Duodenal mucosa (tissue), 2 donors: ENCODE data around the gene LZTFL1.
A peak's percentile ranks its signal among the peaks of the same experiment; 100 is the strongest.

Source experiments
- H3K27ac ChIP-seq: one replicate; pipeline ENCODE4 v1.7.0; 2013; ENCODE audit warnings: low read depth, low read length
- H3K27me3 ChIP-seq, 2 donors: one replicate each; pipeline ENCODE4 v1.7.0; 2013; ENCODE audit warnings: low read length in 2 of 2, control low read depth in 1 of 2; ENCODE audit not compliant: insufficient read depth in 2 of 2, control insufficient read depth in 1 of 2
- H3K36me3 ChIP-seq, 2 donors: one replicate each; pipeline ENCODE4 v1.7.0; 2013; ENCODE audit warnings: low read length in 2 of 2, control low read depth in 1 of 2; ENCODE audit not compliant: insufficient read depth in 2 of 2, control insufficient read depth in 1 of 2
- H3K4me1 ChIP-seq, 2 donors: one replicate each; pipeline ENCODE4 v1.7.0; 2013; ENCODE audit warnings: low read length in 2 of 2, control low read depth in 1 of 2; ENCODE audit not compliant: insufficient read depth in 2 of 2, control insufficient read depth in 1 of 2
- H3K4me3 ChIP-seq, 2 donors: one replicate each; pipeline ENCODE4 v1.7.0; 2013; ENCODE audit warnings: low read length in 2 of 2, low read depth in 1 of 2
- H3K9ac ChIP-seq, 2 donors: one replicate each; pipeline ENCODE4 v1.7.0; 2013; ENCODE audit warnings: low read length in 2 of 2, low read depth in 1 of 2
- H3K9me3 ChIP-seq, 2 donors: one replicate each; pipeline ENCODE4 v1.7.0; 2013; ENCODE audit warnings: low read length in 2 of 2, control low read depth in 1 of 2; ENCODE audit not compliant: control insufficient read depth in 1 of 2

LZTFL1 gene, protein sequence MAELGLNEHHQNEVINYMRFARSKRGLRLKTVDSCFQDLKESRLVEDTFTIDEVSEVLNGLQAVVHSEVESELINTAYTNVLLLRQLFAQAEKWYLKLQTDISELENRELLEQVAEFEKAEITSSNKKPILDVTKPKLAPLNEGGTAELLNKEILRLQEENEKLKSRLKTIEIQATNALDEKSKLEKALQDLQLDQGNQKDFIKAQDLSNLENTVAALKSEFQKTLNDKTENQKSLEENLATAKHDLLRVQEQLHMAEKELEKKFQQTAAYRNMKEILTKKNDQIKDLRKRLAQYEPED

GRCh38 chr3:45841757-45842491 is at the start of gene LZTFL1:
Gene LZTFL1 (minus strand): TSS chr3:45842119. CDS start chr3:45841991, 128 bp downstream.
- no peak within 1 kb of the TSS for H3K27ac ChIP-seq

DNA sequence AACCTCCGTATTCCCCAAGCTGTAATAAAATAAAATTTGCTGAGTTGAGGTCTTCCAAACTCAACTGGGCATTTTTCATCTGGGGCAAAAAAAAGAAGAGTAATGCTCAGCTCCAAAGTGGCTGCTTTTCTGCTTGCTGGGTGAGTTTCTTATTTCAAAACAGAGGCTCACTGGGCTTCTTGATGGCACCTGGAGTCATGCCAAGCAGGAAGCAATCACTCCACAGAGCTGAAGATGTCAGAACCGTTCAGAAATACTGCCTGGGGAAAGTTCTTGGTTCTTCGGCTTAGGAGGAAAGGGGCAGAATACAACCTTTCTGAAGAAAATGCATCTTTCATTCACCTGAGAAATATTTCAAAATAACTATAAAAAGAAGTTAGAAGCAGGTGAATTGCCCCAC is 48.5 kb upstream of the LZTFL1 start:
- Histone ChIP-seq H3K36me3 (no peaks in the 10 kb centered on the region), H3K27ac (no peak overlapping the region), H3K4me3 (peak overlapping the region; percentile 1 to 7), H3K27me3 (no peaks in the 10 kb centered on the region), H3K4me1 (peaks cover 4 to 9% of the 10 kb centered on the region in 2 donors), H3K9ac (peak overlapping the region in 1 of 2 donors; percentile 8), H3K9me3 (no peaks in the 10 kb centered on the region)

More at GRCh38 chr3:45841757-45842491, at the start of gene LZTFL1:
- no peaks in the 10 kb centered on the region for H3K36me3 ChIP-seq
- H3K27me3 ChIP-seq = no peaks in the 10 kb centered on the region
- H3K9ac ChIP-seq = peak within 1 kb of the TSS; percentile 51 to 56
- peaks cover 7 to 13% of the 10 kb centered on the region in 2 donors for H3K4me1 ChIP-seq
- peak within 1 kb of the TSS; percentile 84 to 88 for H3K4me3 ChIP-seq
- H3K9me3 ChIP-seq = no peaks in the 10 kb centered on the region

- Histone ChIP-seq H3K9me3 (no peaks in the 10 kb centered on the region), H3K4me3 (no peak overlapping the region), H3K9ac (no peak overlapping the region), H3K27ac (no peak overlapping the region), H3K36me3 (no peaks in the 10 kb centered on the region), H3K4me1 (peaks cover 0 to 8% of the 10 kb centered on the region in 2 donors), H3K27me3 (no peaks in the 10 kb centered on the region)
Observed at GRCh38 chr3:45889337-45889736, 47.4 kb upstream of the LZTFL1 start.

DNA sequence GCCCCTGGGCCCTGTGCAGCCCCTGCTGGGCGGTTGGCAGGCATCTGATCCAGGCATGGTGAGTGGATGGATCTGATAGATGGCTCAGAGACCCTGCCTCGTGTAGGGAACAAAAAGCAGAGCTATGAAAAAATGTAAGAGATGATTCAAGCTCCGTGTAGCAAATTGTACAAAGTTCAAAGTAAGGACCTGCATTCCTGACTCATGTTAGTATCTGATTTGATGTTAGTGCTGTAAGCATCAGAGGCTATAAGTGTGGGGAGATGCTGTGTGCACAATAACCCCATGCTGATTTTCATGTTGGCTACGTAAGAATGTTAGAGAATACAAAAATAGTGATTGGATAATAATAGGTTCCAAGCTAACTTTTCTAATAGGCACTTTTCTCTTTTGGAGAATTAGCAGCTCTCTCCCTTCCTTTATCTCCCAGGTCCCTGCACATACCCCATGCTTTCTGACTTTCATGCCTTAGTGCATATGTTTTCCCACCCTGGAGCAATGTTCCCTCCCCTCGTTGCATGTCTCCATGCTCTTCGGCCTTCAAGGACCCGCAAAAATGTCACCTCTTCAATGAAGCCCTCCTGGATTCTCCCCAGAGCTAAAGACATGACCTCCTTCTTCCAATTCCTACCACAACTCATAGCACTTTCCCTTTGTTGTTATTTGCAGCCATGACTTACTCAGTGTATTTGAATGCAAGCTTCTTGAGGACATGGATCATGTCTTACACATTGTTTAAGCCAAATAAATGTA is 46.0 kb upstream of the LZTFL1 start:
- no peaks in the 10 kb centered on the region for H3K27me3 ChIP-seq
- H3K27ac ChIP-seq = no peak overlapping the region
- H3K9me3 ChIP-seq = no peaks in the 10 kb centered on the region
- no peaks in the 10 kb centered on the region for H3K36me3 ChIP-seq
- peak overlapping the region in 1 of 2 donors; percentile 43 for H3K4me3 ChIP-seq
- H3K4me1 ChIP-seq = peaks cover 0 to 5% of the 10 kb centered on the region in 2 donors
- H3K9ac ChIP-seq = no peak overlapping the region

GRCh38 chr3:45887285-45887684 is 45.4 kb upstream of the LZTFL1 start:
- Histone ChIP-seq H3K27me3 (no peaks in the 10 kb centered on the region), H3K4me3 (peak overlapping the region in 1 of 2 donors; percentile 43), H3K9me3 (no peaks in the 10 kb centered on the region), H3K9ac (peak overlapping the region in 1 of 2 donors; percentile 22), H3K36me3 (no peaks in the 10 kb centered on the region), H3K27ac (no peak overlapping the region), H3K4me1 (peaks cover 0 to 5% of the 10 kb centered on the region in 2 donors)

DNA sequence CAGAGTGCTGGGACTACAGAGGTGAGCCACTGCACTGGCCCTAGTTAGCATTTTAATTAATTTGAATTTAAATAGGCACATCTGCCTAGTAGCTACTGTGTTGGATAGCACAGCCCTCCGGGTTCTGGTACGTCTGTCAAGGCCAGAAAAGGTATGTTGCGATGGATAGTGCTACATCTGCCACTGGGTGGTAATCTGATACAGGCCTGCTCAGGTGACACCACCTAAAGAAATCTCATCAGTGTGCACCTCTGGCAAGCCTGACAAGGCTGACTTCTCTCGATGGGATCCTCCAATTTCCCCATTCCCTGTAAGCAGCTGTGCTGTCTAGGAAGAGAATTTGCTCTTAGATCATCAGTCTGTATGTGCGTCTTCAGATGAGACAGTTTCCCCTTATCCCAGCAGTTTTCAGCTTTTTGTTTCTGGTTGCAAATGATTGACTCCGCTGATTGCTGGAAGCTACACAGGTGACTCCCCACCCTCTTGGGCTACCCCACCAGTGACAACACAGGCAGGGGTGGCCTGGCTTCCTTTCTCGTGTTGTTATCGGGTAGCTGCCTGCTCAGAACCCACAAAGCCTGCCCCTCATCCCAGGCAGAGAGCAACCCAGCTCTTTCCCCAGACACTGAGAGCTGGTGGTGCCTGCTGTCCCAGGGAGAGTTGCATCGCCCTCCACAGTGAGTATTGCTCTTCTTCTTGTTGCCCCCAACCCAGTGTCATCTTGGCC is 44.2 kb upstream of the LZTFL1 start, which contains the start of gene CCR9:
TSS of gene CCR9 (plus strand) at position 565 of the 727 bp plus-strand sequence. CDS start 8,391 bp downstream, outside the sequence.
- Histone ChIP-seq H3K9me3 (no peaks in the 10 kb centered on the region), H3K36me3 (no peaks in the 10 kb centered on the region), H3K4me1 (peaks cover 0 to 5% of the 10 kb centered on the region in 2 donors), H3K4me3 (peak within 1 kb of the TSS in 1 of 2 donors; percentile 43), H3K9ac (peak within 1 kb of the TSS in 1 of 2 donors; percentile 22), H3K27ac (no peak within 1 kb of the TSS), H3K27me3 (no peaks in the 10 kb centered on the region)

DNA sequence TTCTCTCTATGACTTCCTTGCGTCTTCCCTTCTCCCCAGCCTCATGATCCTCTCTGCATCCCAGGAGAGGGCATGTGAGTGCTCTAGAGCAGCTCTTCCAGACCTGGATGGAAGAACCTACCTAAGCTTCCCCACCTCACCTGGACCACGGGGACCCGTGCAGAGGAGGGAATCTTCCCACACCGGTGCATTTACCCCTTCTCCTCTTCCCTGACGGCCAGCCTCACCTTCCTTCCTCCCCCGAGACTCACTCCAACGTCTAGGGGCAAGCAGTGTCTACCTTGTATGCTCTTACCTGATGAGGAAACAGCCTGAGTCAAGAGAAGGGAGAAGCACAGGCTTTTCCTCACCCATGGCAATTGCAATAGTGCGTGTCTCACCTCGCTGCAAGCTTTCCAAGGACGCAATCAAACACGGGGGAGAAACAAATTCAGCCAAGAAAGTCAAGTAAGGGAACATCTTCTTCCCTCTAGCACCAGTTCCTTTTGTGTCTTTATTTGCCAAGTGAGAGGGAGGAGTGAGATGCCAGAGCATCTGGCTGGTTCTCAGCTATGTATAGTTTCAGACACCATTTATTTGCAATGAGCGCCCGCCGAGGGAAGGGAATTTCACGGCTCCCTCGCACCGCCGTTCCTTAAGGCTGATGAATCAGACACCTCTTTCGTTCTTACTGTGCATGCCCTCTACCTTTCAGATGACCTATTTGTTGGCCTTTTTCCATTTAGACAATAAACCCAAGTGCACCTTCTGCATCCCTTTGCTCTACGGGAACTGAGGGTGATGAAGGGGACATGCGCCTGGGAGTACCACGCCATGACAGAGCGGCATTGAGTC is 42.7 kb upstream of the LZTFL1 start:
- H3K4me3 ChIP-seq = peak overlapping the region in 1 of 2 donors; percentile 44
- peaks cover 0 to 4% of the 10 kb centered on the region in 2 donors for H3K4me1 ChIP-seq
- H3K27ac ChIP-seq = no peak overlapping the region
- H3K9ac ChIP-seq = peak overlapping the region in 1 of 2 donors; percentile 27
- no peaks in the 10 kb centered on the region for H3K36me3 ChIP-seq
- no peaks in the 10 kb centered on the region for H3K9me3 ChIP-seq
- H3K27me3 ChIP-seq = no peaks in the 10 kb centered on the region

- Histone ChIP-seq H3K4me1 (peaks cover 0 to 4% of the 10 kb centered on the region in 2 donors), H3K27ac (no peak overlapping the region), H3K9me3 (no peaks in the 10 kb centered on the region), H3K4me3 (no peak overlapping the region), H3K9ac (no peak overlapping the region), H3K36me3 (no peaks in the 10 kb centered on the region), H3K27me3 (no peaks in the 10 kb centered on the region)
Observed at GRCh38 chr3:45881078-45882022, 39.4 kb upstream of the LZTFL1 start.
